ENCODE measurements around the gene MSLN.

GRCh38 chr16:808085-808386, 47.5 kb downstream of the MSLN start:
- TF ChIP-seq JUN (IDR thresholded peaks at IDR 0.05; ENCODE audit: borderline replicate concordance, low read depth, low read length), result no peak
- TF ChIP-seq JUN (CRISPR knock-in tag; IDR thresholded peaks at IDR 0.05; ENCODE audit: borderline replicate concordance), result no peak
- no peak for TF ChIP-seq ZNF3 (CRISPR knock-in tag; IDR thresholded peaks at IDR 0.05)
- no peak for TF ChIP-seq CHAMP1 (IDR thresholded peaks at IDR 0.05)
- no peak for TF ChIP-seq CBX8 (IDR thresholded peaks at IDR 0.05; ENCODE audit: borderline replicate concordance, extremely low read depth, low read depth, low read length, poor library complexity, severe bottlenecking)
